CD4-positive, alpha-beta T cell treated with Interleukin-6 at 100 ng/mL for 8 hours (primary cell): ENCODE data around the gene LGALS9.
"Not testable (repeated sequence)": the region's sequence is repeated elsewhere in the genome, so short reads cannot be mapped to it uniquely, and the experiment has no call there.

Source experiments
- DNase-seq: peaks from one replicate; pipeline ENCODE4 v3.0.0-alpha.2; 2020; ENCODE audit warnings: mixed read lengths, low spot score

LGALS9 gene

GRCh38 chr17:27629260-27629659 lies 1.7 kb upstream of the LGALS9 start:
- DNase-seq = not testable (repeated sequence)

- no peak for DNase-seq
Measured at GRCh38 chr17:27631411-27631760, 398 bp downstream of the LGALS9 start.

GRCh38 chr17:27631897-27632725 lies 1.1 kb downstream of the LGALS9 start:
- no peak for DNase-seq

GRCh38 chr17:27632766-27633165 lies 1.8 kb downstream of the LGALS9 start:
- not testable (repeated sequence) for DNase-seq

- no peak for DNase-seq
Measured at GRCh38 chr17:27633312-27634025, 2.5 kb downstream of the LGALS9 start.

- DNase-seq = no peak
Measured at GRCh38 chr17:27634026-27634335, 3.0 kb downstream of the LGALS9 start.

GRCh38 chr17:27634776-27635175 lies 3.8 kb downstream of the LGALS9 start:
- DNase-seq = no peak

GRCh38 chr17:27635275-27635823 lies 4.4 kb downstream of the LGALS9 start:
- DNase-seq = no peak

GRCh38 chr17:27636005-27636520 lies 5.1 kb downstream of the LGALS9 start:
- DNase-seq = not testable (repeated sequence)

- DNase-seq = not testable (repeated sequence)
Measured at GRCh38 chr17:27637818-27638217, 6.8 kb downstream of the LGALS9 start.

- not testable (repeated sequence) for DNase-seq
Measured at GRCh38 chr17:27638415-27638914, 7.5 kb downstream of the LGALS9 start.

GRCh38 chr17:27640790-27641189 lies 9.8 kb downstream of the LGALS9 start:
- DNase-seq = no peak

GRCh38 chr17:27644586-27644985 lies 13.6 kb downstream of the LGALS9 start:
- no peak for DNase-seq

GRCh38 chr17:27645621-27646020 lies 14.6 kb downstream of the LGALS9 start:
- DNase-seq = not testable (repeated sequence)

- DNase-seq = no peak
Measured at GRCh38 chr17:27646232-27646631, 15.2 kb downstream of the LGALS9 start.

- DNase-seq = no peak
Measured at GRCh38 chr17:27647765-27648164, 16.8 kb downstream of the LGALS9 start.

GRCh38 chr17:27649111-27649571 lies 18.2 kb downstream of the LGALS9 start:
- DNase-seq = not testable (repeated sequence)

- DNase-seq = no peak
Measured at GRCh38 chr17:27649929-27650328, 18.9 kb downstream of the LGALS9 start.

- no peak for DNase-seq
Measured at GRCh38 chr17:27650836-27651235, 19.8 kb downstream of the LGALS9 start.

- peak; percentile 52 for DNase-seq
Measured at GRCh38 chr17:27651411-27652345, 20.7 kb downstream of the LGALS9 start.

GRCh38 chr17:27653449-27653971 lies 22.5 kb downstream of the LGALS9 start:
- DNase-seq = not testable (repeated sequence)
